NCI-H748 (cell line): ENCODE results near the gene OGFR.

Source experiments
- DNase-seq: peaks from one replicate; lab custom pipeline; 2025; ENCODE audit not compliant: unreplicated experiment; lab: John Stamatoyannopoulos, UW

The OGFR gene

GRCh38 chr20:62856931-62857619 lies 52.4 kb downstream of the OGFR start:
- no peak for DNase-seq

- no peak for DNase-seq
These were observed 53.6 kb downstream of the OGFR start for GRCh38 chr20:62858058-62858830.

GRCh38 chr20:62859721-62860120 lies 55.1 kb downstream of the OGFR start:
- DNase-seq, result no peak

- peak; percentile 42 for DNase-seq
These were observed 55.8 kb downstream of the OGFR start for GRCh38 chr20:62860391-62860923.

- DNase-seq, result peak; percentile 49
These were observed 56.5 kb downstream of the OGFR start for GRCh38 chr20:62860924-62861691.

GRCh38 chr20:62861726-62862336 lies 57.2 kb downstream of the OGFR start, which contains the start of gene TCFL5:
TCFL5 (minus strand) TSS chr20:62861822; CDS start chr20:62861670, 152 bp downstream.
- DNase-seq, result peak; percentile 77
